ENCODE measurements around the gene TMEM145.

GRCh38 chr19:42283188-42284065 lies 29.7 kb upstream of the TMEM145 start:
- TF ChIP-seq CTCF (IDR thresholded peaks at IDR 0.05) (no peak), POLR2A (IDR thresholded peaks at IDR 0.05) (no peak), POLR2AphosphoS5 (IDR thresholded peaks at IDR 0.05) (peak in 2 of 3 donors; percentile 34 to 60)

Measured in stomach (tissue), 4 donors.